ENCODE data around the gene ANKRD39. TPM values are rescaled to one million over a fixed set of nuclear protein-coding genes. Genes with fewer than 3 reads are reported as not detected.
"Not testable (repeated sequence)": the region's sequence is repeated elsewhere in the genome, so short reads cannot be mapped to it uniquely, and the experiment has no call there.

ANKRD39 gene
- polyA plus RNA-seq, 3 donors from 2014 or later, result 27.0 to 68.3 (median 41.2) TPM

- no peaks in the 10 kb centered on the region for H3K36me3 Mint-ChIP-seq
- peak overlapping the region in 1 of 6 donors; percentile 28 for H3K27ac Mint-ChIP-seq
- H3K27me3 Mint-ChIP-seq (ENCODE audit: low read depth in 3 of 3), result peaks cover 0 to 8% (median 6%) of the 10 kb centered on the region in 3 donors
- peaks cover 36 to 45% of the 10 kb centered on the region in 2 donors for H3K4me1 Mint-ChIP-seq
- no peak for DNase-seq
- no peaks in the 10 kb centered on the region for H3K9me3 Mint-ChIP-seq
- H3K4me3 Mint-ChIP-seq, result no peak overlapping the region
These were observed 35.7 kb upstream of the ANKRD39 start for GRCh38 chr2:96893289-96894150.

GRCh38 chr2:96891591-96892333 is 33.9 kb upstream of the ANKRD39 start:
- Mint-ChIP-seq H3K4me3 (peak overlapping the region; percentile 4 to 54 (median 44)), H3K36me3 (no peaks in the 10 kb centered on the region), H3K27me3 (ENCODE audit: low read depth in 3 of 3) (peaks cover 0 to 5% (median 4%) of the 10 kb centered on the region in 3 donors), H3K4me1 (peaks cover 35 to 37% of the 10 kb centered on the region in 2 donors), H3K9me3 (no peaks in the 10 kb centered on the region), H3K27ac (peak overlapping the region; percentile 8 to 86 (median 58))
- DNase-seq, result peak; percentile 24 to 38 (median 30)

- Mint-ChIP-seq H3K27ac (peak overlapping the region; percentile 9 to 86 (median 58)), H3K36me3 (peaks cover 0 to 3% (median 0%) of the 10 kb centered on the region in 3 donors), H3K4me3 (peak overlapping the region in 4 of 5 donors; percentile 4 to 52 (median 25)), H3K9me3 (no peaks in the 10 kb centered on the region), H3K4me1 (peaks cover 28 to 30% of the 10 kb centered on the region in 2 donors), H3K27me3 (ENCODE audit: low read depth in 3 of 3) (peaks cover 0 to 6% (median 5%) of the 10 kb centered on the region in 3 donors)
- DNase-seq, result no peak
These were observed 33.0 kb upstream of the ANKRD39 start for GRCh38 chr2:96890726-96891385.

GRCh38 chr2:96890252-96890651 is 32.4 kb upstream of the ANKRD39 start:
- Mint-ChIP-seq H3K4me1 (peaks cover 28 to 30% of the 10 kb centered on the region in 2 donors), H3K4me3 (no peak overlapping the region), H3K36me3 (peaks cover 0 to 3% (median 0%) of the 10 kb centered on the region in 3 donors), H3K27ac (no peak overlapping the region), H3K27me3 (ENCODE audit: low read depth in 3 of 3) (peaks cover 0 to 6% (median 5%) of the 10 kb centered on the region in 3 donors), H3K9me3 (no peaks in the 10 kb centered on the region)
- DNase-seq, result no peak

- peaks cover 26 to 30% of the 10 kb centered on the region in 2 donors for H3K4me1 Mint-ChIP-seq
- not testable (repeated sequence) for H3K27me3 Mint-ChIP-seq (ENCODE audit: low read depth in 3 of 3); H3K27ac Mint-ChIP-seq; DNase-seq; H3K9me3 Mint-ChIP-seq; H3K4me3 Mint-ChIP-seq; H3K36me3 Mint-ChIP-seq
These were observed 31.7 kb upstream of the ANKRD39 start for GRCh38 chr2:96889502-96889901.

- peaks cover 26 to 30% of the 10 kb centered on the region in 2 donors for H3K4me1 Mint-ChIP-seq
- H3K9me3 Mint-ChIP-seq, result no peaks in the 10 kb centered on the region
- no peak for DNase-seq
- H3K27me3 Mint-ChIP-seq (ENCODE audit: low read depth in 3 of 3), result peaks cover 3 to 6% (median 5%) of the 10 kb centered on the region in 3 donors
- peak overlapping the region in 1 of 5 donors; percentile 20 for H3K4me3 Mint-ChIP-seq
- peak overlapping the region in 1 of 6 donors; percentile 61 for H3K27ac Mint-ChIP-seq
- peaks cover 0 to 3% (median 0%) of the 10 kb centered on the region in 3 donors for H3K36me3 Mint-ChIP-seq
These were observed 30.5 kb upstream of the ANKRD39 start for GRCh38 chr2:96888072-96889011.

- no peak overlapping the region for H3K4me3 Mint-ChIP-seq
- H3K27me3 Mint-ChIP-seq (ENCODE audit: low read depth in 3 of 3), result peaks cover 3 to 6% (median 3%) of the 10 kb centered on the region in 3 donors
- no peaks in the 10 kb centered on the region for H3K9me3 Mint-ChIP-seq
- peaks cover 23 to 24% of the 10 kb centered on the region in 2 donors for H3K4me1 Mint-ChIP-seq
- peak overlapping the region in 2 of 6 donors; percentile 61 to 72 for H3K27ac Mint-ChIP-seq
- no peak for DNase-seq
- H3K36me3 Mint-ChIP-seq, result peaks cover 0 to 3% (median 0%) of the 10 kb centered on the region in 3 donors
These were observed 29.7 kb upstream of the ANKRD39 start for GRCh38 chr2:96887493-96888012.

GRCh38 chr2:96885432-96886347 is 27.9 kb upstream of the ANKRD39 start:
- Mint-ChIP-seq H3K36me3 (peaks cover 0 to 3% (median 0%) of the 10 kb centered on the region in 3 donors), H3K27ac (no peak overlapping the region), H3K4me3 (no peak overlapping the region), H3K9me3 (no peaks in the 10 kb centered on the region), H3K4me1 (peaks cover 4 to 5% of the 10 kb centered on the region in 2 donors), H3K27me3 (ENCODE audit: low read depth in 3 of 3) (peaks cover 0 to 3% (median 3%) of the 10 kb centered on the region in 3 donors)
- DNase-seq, result no peak

- peaks cover 0 to 3% (median 3%) of the 10 kb centered on the region in 3 donors for H3K27me3 Mint-ChIP-seq (ENCODE audit: low read depth in 3 of 3)
- peaks cover 0 to 3% (median 0%) of the 10 kb centered on the region in 3 donors for H3K36me3 Mint-ChIP-seq
- DNase-seq, result no peak
- H3K4me3 Mint-ChIP-seq, result no peak overlapping the region
- no peaks in the 10 kb centered on the region for H3K9me3 Mint-ChIP-seq
- no peak overlapping the region for H3K27ac Mint-ChIP-seq
- peaks cover 0 to 1% of the 10 kb centered on the region in 2 donors for H3K4me1 Mint-ChIP-seq
These were observed 26.7 kb upstream of the ANKRD39 start for GRCh38 chr2:96884299-96885094.

GRCh38 chr2:96883306-96883705 is 25.5 kb upstream of the ANKRD39 start:
- peaks cover 0 to 3% of the 10 kb centered on the region in 2 donors for H3K4me1 Mint-ChIP-seq
- H3K27ac Mint-ChIP-seq, result no peak overlapping the region
- no peak overlapping the region for H3K4me3 Mint-ChIP-seq
- peaks cover 0 to 3% (median 3%) of the 10 kb centered on the region in 3 donors for H3K27me3 Mint-ChIP-seq (ENCODE audit: low read depth in 3 of 3)
- H3K36me3 Mint-ChIP-seq, result peaks cover 0 to 3% (median 0%) of the 10 kb centered on the region in 3 donors
- DNase-seq, result no peak
- H3K9me3 Mint-ChIP-seq, result no peaks in the 10 kb centered on the region

GRCh38 chr2:96882906-96883305 is 25.1 kb upstream of the ANKRD39 start:
- Mint-ChIP-seq H3K27ac (no peak overlapping the region), H3K27me3 (ENCODE audit: low read depth in 3 of 3) (peaks cover 0 to 3% (median 3%) of the 10 kb centered on the region in 3 donors), H3K36me3 (peaks cover 0 to 3% (median 0%) of the 10 kb centered on the region in 3 donors), H3K4me3 (no peak overlapping the region), H3K9me3 (no peaks in the 10 kb centered on the region), H3K4me1 (peaks cover 0 to 3% of the 10 kb centered on the region in 2 donors)
- no peak for DNase-seq

Measured in immature natural killer cell (primary cell).